Measurements from ENCODE around the gene RNLS. TPM values are rescaled to one million over a fixed set of nuclear protein-coding genes. Genes with fewer than 3 reads are reported as not detected.
A peak's percentile ranks its signal among the peaks of the same experiment; 100 is the strongest.

Gene RNLS
- 10 to 100 TPM in 2 of 3 donors, 1 to 10 TPM in 1; 9.8 to 12.1 (median 11.8) TPM for total RNA-seq
- long read RNA-seq, donor 1: 0 reads
- long read RNA-seq, donor 2, partial matches to known transcripts: 2 of 3 reads
- long read RNA-seq, donor 2, other reads (novel, unspliced or antisense): 0 of 3 reads

DNA sequence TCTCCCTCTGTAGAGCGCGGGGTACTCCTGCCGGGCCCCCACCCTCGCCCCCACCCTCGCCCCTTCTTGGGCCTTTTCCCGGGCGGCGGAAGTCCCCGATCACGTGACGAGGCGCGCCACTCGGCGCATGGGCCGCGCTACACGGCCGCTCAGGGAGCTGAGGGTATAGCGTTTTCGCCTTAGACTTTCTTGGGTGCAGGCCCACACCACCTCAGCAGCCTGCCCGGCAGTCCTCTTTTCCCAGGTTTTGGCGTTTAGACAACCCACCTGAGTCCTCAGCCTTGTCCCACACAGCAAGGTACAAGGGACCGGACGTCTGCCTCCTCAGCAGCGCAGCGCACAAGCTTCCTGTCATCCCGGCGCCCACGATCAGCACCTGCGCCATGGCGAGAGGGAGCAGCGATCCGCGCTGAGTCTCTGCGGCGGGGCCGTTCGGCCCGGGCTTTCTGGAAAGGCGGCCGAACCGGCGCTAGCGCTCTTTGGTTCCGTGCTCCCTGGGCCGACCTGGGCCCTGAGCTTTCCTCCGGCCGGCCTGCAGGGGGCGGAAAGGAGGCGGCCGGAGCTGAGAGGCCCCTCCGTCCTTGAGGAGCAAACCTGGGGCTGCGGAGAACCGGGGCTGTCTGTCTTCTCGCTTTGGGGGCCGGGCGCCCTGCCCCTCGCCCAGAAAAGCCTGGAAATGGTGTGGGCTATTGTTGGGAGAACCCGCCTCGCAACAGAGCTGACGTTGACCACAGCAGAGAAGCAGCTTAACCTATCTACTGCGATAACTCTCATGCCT is at the start of gene RNLS:
TSS of gene RNLS (minus strand) at position 513 of the 778 bp plus-strand sequence.
- Histone ChIP-seq H3K4me3 (peak within 1 kb of the TSS; percentile 57), H3K9me3 (no peaks in the 10 kb centered on the region), H3K4me1 (ENCODE audit: low read depth) (no peaks in the 10 kb centered on the region), H3K36me3 (ENCODE audit: low read depth) (no peaks in the 10 kb centered on the region)
- DNase-seq (peak; percentile 76 to 85 (median 84)), ATAC-seq (peak; percentile 96)
- TF ChIP-seq, protein P1, sequence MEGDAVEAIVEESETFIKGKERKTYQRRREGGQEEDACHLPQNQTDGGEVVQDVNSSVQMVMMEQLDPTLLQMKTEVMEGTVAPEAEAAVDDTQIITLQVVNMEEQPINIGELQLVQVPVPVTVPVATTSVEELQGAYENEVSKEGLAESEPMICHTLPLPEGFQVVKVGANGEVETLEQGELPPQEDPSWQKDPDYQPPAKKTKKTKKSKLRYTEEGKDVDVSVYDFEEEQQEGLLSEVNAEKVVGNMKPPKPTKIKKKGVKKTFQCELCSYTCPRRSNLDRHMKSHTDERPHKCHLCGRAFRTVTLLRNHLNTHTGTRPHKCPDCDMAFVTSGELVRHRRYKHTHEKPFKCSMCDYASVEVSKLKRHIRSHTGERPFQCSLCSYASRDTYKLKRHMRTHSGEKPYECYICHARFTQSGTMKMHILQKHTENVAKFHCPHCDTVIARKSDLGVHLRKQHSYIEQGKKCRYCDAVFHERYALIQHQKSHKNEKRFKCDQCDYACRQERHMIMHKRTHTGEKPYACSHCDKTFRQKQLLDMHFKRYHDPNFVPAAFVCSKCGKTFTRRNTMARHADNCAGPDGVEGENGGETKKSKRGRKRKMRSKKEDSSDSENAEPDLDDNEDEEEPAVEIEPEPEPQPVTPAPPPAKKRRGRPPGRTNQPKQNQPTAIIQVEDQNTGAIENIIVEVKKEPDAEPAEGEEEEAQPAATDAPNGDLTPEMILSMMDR (IDR thresholded peaks at IDR 0.05): peak; percentile 81
- intact Hi-C loops (cut with DNase I, micrococcal nuclease): no loop called here

DNA sequence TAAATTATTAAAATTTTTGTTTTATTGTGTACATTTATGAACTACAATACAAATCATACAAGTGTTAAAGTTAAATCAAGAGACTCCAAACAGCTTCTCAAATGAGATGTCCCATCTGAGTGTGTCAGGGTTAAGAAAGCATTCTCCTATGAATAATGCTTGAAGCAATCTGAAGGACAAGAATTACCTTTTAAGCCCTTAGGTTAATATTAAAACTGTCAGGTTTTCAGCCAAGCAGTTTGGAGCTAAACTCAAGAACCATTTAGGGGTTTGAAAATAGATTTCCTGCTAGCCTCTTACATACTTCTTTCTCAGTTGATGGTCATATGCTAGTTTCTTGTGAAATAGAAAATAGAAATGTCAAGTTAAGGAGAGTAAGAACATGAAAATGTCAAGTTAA is 41.7 kb upstream of the RNLS start:
- Histone ChIP-seq H3K9me3 (no peaks in the 10 kb centered on the region), H3K4me3 (no peak overlapping the region), H3K36me3 (ENCODE audit: low read depth) (no peaks in the 10 kb centered on the region), H3K4me1 (ENCODE audit: low read depth) (no peaks in the 10 kb centered on the region)
- intact Hi-C loops (cut with DNase I, micrococcal nuclease): no loop called here
- no peak for DNase-seq
- TF ChIP-seq, protein P1 (IDR thresholded peaks at IDR 0.05): no peak
- ATAC-seq: no peak

DNA sequence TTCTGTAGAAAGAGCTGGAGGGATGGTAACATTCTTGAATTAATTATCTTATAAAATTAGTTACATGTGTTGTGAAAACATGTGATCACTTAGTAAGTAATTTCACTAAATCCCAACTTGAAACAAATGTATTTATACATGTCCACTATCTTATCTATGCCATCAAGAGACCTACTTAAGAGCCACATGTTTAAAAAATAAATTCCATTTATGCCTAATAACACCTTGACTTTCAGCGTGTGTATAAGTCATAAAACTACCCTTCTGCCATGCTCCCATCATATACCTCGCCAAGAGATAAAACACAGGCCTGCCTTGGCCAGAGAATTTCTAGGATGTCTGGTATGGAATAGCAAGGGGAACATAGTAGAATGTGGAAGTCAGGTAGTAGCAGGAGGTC is 40.7 kb upstream of the RNLS start:
- no peaks in the 10 kb centered on the region for H3K36me3 ChIP-seq (ENCODE audit: low read depth)
- intact Hi-C loops (cut with DNase I, micrococcal nuclease): no loop called here
- H3K4me1 ChIP-seq (ENCODE audit: low read depth): no peaks in the 10 kb centered on the region
- H3K4me3 ChIP-seq: no peak overlapping the region
- no peak for ATAC-seq
- no peaks in the 10 kb centered on the region for H3K9me3 ChIP-seq
- TF ChIP-seq, protein P1 (IDR thresholded peaks at IDR 0.05): no peak
- DNase-seq: no peak

DNA sequence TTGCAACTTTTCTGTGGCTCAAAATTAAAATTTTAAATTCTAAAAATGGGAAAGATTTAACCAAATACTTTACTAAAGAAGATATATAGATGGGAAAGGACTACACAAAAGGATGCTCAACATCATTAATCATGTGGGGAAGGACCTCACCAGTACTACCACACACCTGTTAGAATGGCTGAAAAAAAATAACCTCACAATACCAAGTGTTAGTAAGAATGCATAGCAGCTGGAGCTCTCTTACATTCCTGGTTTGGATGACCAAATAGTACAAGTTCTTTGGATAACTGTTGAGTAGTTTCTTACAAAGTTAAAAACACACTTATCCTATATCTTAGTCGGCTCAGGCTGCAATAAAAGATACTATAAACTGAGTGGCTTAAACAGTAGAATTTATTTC is 37.3 kb upstream of the RNLS start:
- DNase-seq (no peak), ATAC-seq (no peak)
- no peaks in the 10 kb centered on the region for H3K4me1 ChIP-seq (ENCODE audit: low read depth)
- no peaks in the 10 kb centered on the region for H3K36me3 ChIP-seq (ENCODE audit: low read depth)
- intact Hi-C loops (cut with DNase I, micrococcal nuclease): no loop called here
- TF ChIP-seq, protein P1 (IDR thresholded peaks at IDR 0.05): no peak
- no peaks in the 10 kb centered on the region for H3K9me3 ChIP-seq
- H3K4me3 ChIP-seq: no peak overlapping the region

DNA sequence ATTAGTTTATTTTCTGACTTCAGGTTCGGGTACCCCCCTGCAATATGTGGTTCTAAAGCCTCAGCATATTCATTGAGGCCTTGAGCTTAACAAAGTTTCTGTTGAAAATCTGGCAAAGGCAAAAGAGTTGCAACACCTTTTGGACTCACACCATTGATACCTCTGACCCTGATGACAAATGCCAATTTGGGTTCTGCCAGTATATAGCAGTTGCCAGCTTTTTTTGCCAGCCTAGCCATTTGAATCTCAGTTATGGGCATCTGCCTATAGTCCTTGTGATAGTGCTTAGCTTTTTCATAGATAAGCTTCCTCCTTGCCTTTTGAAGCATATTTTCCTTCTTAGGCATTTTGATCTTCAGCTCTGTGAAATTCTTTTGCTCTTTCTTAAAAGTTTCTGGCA is 35.4 kb upstream of the RNLS start:
- ATAC-seq (no peak), DNase-seq (no peak)
- TF ChIP-seq, protein P1 (IDR thresholded peaks at IDR 0.05): no peak
- no peaks in the 10 kb centered on the region for H3K9me3 ChIP-seq
- H3K4me3 ChIP-seq: no peak overlapping the region
- H3K36me3 ChIP-seq (ENCODE audit: low read depth): no peaks in the 10 kb centered on the region
- intact Hi-C loops (cut with DNase I, micrococcal nuclease): no loop called here
- H3K4me1 ChIP-seq (ENCODE audit: low read depth): no peaks in the 10 kb centered on the region

Data from mucosa of descending colon (tissue), 3 donors.